AG04449 (cell line): ENCODE measurements around the gene CCDC87.

Source experiments
- CTCF ChIA-PET: fragments of 350-600 bp; formaldehyde crosslinking; extraction: SDS; loops from one replicate; lab custom pipeline; 2021; ENCODE audit warnings: antibody characterized with exemption; lab: Yijun Ruan, JAX
- POLR2A ChIA-PET: fragments of 400-600, 350-600 bp; formaldehyde crosslinking; extraction: SDS; loops from one replicate; lab custom pipeline; 2020; ENCODE audit warnings: antibody characterized with exemption, inconsistent platforms; lab: Yijun Ruan, JAX
- DNase-seq: peaks from one replicate; pipeline ENCODE4 v3.0.0-alpha.2; 2010; ENCODE audit warnings: low read depth, low spot score
- H3K4me3 ChIP-seq: 2 replicates; pipeline ENCODE4 v1.5.1; 2011; ENCODE audit warnings: low read depth, mild to moderate bottlenecking, control low read depth, low read length
- TF ChIP-seq, protein P1 (sequence below): IDR thresholded peaks from one replicate; pipeline ENCODE4 v1.5.1; 2011; ENCODE audit warnings: mild to moderate bottlenecking, moderate library complexity, low read length, control low read depth, inconsistent platforms; ENCODE audit not compliant: insufficient read depth; ENCODE audit errors: missing control alignments

CCDC87 gene

DNA sequence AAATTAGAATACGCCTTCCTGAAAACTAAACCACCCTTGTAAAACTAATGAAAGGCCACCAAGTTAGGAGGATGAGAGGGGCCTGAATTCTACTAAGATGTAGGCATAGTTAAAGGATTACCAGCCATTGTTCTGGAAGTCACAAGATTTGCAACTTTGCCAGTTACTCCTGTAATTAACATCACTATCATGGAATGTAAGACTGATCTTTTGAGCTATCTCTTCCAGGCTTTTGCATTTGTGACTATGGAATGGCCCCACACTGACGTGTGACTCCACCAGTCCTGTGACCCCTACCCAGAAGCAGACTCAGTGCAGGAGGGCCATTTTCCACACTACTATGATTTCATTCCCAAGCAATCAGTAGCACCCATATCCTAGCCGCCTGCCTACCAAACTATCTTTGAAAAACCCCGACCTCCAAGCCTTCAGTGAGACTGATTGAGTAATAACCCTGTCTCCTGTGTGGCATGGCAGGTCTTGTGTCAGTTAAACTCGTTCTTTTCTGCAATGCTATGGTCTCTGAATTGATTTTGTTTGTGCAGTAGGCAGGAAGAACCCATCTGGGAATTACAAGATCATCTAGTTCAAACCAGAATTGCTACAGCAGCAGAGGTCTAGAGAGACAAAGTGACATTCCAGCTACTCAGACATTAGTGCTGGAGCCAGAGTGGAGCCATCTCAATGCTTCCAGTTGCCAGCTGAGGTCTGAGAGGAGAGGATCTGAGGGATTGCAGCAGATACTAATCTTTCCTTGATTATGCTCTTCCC is 22.6 kb downstream of the CCDC87 start:
- POLR2A ChIA-PET: no interaction called here
- CTCF ChIA-PET: interaction anchor here (1.1 to 5.6 kb wide), 2 partner anchors 8 to 11 kb away, joined by 3 to 46 read pairs; no protein-coding TSS in a partner anchor

DNA sequence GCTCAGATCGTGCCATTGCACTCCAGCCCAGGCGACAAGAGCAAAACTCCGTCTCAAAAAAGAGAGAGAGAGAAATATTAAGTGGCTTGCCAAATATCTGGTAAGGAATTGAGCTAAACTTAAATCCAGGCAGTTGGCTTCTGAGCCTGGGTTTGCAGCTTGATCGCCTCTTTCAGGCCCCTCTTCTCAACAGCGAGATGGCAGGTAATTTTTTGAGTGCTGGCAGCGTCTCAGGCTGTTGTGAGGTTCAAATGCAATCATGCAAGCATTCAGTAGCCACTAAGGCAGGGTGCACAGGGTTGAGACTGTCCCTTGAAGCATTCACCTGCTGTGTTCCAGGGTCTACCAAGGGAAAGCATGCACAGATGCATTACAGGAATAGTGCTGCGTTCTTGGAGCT is 23.8 kb downstream of the CCDC87 start:
- ChIA-PET CTCF (interaction anchor here (0.8 to 5.6 kb wide), 6 partner anchors 9 to 109 kb away, joined by 3 to 46 read pairs (median 7); partner anchors contain the start of genes CCDC87, CCS and RBM4B), POLR2A (interaction anchor here (1.0 kb wide), 1 partner anchor 23 kb away, joined by 3 read pairs; the partner anchor contains the start of gene ZDHHC24)
- TF ChIP-seq, protein P1, sequence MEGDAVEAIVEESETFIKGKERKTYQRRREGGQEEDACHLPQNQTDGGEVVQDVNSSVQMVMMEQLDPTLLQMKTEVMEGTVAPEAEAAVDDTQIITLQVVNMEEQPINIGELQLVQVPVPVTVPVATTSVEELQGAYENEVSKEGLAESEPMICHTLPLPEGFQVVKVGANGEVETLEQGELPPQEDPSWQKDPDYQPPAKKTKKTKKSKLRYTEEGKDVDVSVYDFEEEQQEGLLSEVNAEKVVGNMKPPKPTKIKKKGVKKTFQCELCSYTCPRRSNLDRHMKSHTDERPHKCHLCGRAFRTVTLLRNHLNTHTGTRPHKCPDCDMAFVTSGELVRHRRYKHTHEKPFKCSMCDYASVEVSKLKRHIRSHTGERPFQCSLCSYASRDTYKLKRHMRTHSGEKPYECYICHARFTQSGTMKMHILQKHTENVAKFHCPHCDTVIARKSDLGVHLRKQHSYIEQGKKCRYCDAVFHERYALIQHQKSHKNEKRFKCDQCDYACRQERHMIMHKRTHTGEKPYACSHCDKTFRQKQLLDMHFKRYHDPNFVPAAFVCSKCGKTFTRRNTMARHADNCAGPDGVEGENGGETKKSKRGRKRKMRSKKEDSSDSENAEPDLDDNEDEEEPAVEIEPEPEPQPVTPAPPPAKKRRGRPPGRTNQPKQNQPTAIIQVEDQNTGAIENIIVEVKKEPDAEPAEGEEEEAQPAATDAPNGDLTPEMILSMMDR: no peak

More for the DNA sequence above, 22.6 kb downstream of the CCDC87 start:
- DNase-seq: no peak
- H3K4me3 ChIP-seq: no peak overlapping the region
- TF ChIP-seq, protein P1: no peak

DNA sequence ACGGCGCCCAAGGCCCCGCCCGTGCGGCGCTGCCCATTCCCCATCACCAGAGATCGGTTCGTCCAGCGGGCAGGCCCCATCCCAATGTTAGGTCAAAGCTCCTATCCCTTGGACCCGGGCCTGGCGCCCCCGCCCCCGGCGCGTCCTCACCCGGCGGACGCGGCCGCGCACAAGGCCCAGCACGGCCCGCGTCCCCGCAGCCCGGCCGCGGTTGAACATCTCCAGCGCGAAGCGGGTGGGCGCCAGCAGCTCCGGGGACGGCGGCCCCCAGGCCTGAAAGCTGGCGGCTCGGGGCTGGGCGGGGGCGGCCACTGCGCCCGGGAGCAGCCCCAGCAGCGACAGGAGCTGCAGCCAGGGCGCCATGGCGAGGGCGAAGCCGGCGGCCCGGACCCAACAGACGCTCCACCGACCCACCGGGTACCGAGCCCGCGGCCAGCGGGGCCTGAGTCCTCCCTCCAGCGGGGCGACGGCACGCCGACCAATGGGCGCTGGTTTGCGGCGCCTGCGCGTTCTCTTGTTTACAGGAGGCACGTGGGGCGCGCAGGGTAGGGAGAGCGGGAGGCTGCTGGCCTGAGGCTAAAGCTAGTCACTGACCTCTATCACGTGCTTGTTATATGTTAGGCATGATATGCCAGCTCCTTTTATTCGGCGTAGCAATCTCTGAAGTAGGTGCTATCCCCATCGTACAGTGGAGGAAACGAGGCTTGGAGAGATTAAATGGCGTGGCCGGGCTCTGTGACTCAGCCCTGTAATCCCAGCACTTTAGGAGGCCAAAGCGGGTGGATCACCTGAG is 24.5 kb downstream of the CCDC87 start, which contains the start of gene CTSF:
TSS of gene CTSF (minus strand) at position 483 of the 793 bp plus-strand sequence. CDS start at position 363, 120 bp downstream.
- TF ChIP-seq, protein P1: no peak
- CTCF ChIA-PET: interaction anchor here (0.8 to 5.6 kb wide), 6 partner anchors 10 to 110 kb away, joined by 3 to 46 read pairs (median 7); partner anchors contain the start of genes CCDC87, CCS and RBM4B
- no peak for DNase-seq
- POLR2A ChIA-PET: interaction anchor here (1.0 kb wide), 1 partner anchor 22 kb away, joined by 3 read pairs; the partner anchor contains the start of gene ZDHHC24
- peak within 1 kb of the TSS; percentile 57 for H3K4me3 ChIP-seq

More for the DNA sequence above, 23.8 kb downstream of the CCDC87 start:
- DNase-seq: no peak
- H3K4me3 ChIP-seq: no peak overlapping the region

DNA sequence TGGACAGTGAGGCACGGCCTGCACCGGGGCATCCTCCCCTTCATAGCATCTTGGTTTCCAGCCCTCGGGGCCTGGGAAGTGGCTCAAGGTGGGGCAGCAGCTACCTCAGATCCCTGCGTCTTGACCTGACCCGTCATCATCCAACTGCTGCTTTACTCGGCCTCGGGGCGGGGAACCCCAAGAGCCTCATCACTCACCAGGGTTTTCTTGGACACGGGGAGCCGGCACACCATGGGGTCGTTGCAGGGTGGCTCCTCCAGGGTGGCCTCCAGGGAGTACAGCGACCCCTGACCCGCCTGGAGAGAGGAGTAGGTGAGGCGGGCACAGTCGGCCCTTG is 25.1 kb downstream of the CCDC87 start:
- CTCF ChIA-PET: interaction anchor here (2.4 to 5.6 kb wide), 3 partner anchors 11 to 111 kb away, joined by 9 to 46 read pairs (median 15); partner anchors contain the start of genes CCDC87, CCS and RBM4B
- TF ChIP-seq, protein P1: no peak
- H3K4me3 ChIP-seq: peak overlapping the region; percentile 57
- POLR2A ChIA-PET: interaction anchor here (0.6 kb wide), 1 partner anchor 52 kb away, joined by 3 read pairs; no protein-coding TSS in a partner anchor
- DNase-seq: no peak

DNA sequence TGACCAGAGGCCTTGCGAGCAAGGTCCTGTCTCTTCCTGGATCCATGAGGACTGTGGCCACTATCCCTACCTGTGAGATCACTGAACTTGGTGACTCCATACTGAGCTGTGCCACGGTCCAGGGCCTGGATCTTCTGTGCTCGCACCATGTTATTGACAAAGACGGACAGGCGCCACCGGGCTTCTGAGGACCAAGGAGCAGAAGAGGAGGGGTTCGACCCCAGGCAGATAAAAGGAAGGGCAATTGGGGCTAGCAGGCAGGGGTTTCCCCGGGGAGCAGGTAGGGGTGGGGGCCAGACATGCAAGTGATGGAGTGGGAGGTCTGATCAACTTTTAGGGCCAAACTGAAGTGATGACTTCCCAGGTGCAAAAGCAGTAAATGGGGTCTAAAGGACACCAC is 26.6 kb downstream of the CCDC87 start:
- no peak for DNase-seq
- ChIA-PET CTCF (interaction anchor here (1.0 to 5.6 kb wide), 4 partner anchors 9 to 26 kb away, joined by 3 to 46 read pairs (median 9); partner anchors contain the start of genes CCDC87 and CCS), POLR2A (no interaction called here)
- no peak overlapping the region for H3K4me3 ChIP-seq
- TF ChIP-seq, protein P1: no peak
